HL-60/S4 treated with phorbol 12-myristate 13-acetate at 8.2 ng/mL for 4 days and 3 days (cell line): Measurements from ENCODE around the gene WAC.
"Not testable (repeated sequence)": the region's sequence is repeated elsewhere in the genome, so short reads cannot be mapped to it uniquely, and the experiment has no call there.

Source experiments
- in situ Hi-C: fragments of 300-500 bp; cut with MboI; formaldehyde crosslinking; loops from 2 replicates; pipeline ENCODE4 v1.15.0; 2022; ENCODE audit warnings: low sequenced_read_pairs

The WAC gene, protein sequence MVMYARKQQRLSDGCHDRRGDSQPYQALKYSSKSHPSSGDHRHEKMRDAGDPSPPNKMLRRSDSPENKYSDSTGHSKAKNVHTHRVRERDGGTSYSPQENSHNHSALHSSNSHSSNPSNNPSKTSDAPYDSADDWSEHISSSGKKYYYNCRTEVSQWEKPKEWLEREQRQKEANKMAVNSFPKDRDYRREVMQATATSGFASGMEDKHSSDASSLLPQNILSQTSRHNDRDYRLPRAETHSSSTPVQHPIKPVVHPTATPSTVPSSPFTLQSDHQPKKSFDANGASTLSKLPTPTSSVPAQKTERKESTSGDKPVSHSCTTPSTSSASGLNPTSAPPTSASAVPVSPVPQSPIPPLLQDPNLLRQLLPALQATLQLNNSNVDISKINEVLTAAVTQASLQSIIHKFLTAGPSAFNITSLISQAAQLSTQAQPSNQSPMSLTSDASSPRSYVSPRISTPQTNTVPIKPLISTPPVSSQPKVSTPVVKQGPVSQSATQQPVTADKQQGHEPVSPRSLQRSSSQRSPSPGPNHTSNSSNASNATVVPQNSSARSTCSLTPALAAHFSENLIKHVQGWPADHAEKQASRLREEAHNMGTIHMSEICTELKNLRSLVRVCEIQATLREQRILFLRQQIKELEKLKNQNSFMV

DNA sequence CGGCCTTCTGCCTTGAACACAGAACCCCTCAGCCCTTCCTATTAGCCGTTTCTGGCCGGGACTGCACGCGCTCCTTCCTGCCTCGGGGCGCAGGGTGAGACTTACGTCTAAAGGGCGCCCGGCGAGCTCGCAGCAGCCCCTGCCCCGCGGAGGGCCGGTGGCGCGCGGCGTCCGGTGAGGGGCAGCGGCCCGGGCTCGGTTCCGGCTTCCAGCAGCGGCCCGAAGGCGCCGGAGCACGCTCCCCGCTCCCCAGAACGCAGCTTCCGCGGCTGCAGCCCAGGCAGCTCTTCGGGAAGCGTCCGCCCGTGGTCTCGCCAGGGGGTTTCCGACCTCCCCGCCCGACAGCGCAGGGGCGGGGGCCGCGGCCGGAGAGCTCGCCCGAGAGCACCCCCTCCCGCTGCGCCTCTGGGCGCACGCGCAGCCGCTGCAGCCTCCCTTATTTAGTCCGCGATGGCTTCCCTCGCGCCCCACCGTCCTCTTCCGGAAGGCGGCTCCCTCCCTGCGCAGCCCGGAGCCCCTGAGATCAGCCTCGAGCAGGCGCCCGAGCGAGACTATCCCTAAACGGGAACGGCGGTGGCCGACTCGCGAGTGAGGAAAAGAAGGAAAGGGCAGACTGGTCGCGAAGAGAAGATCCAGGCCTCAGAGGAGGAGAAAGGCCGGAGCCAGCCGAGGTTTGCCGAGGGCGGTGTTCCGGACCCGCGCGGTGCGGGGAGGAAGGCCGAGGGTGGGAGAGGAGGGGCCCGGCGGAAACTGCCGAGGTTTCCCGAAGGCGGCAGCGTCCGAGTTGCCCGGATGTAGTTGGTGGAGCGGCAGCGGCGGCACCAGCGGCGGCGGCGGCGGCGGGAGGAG lies at the start of gene WAC:
Gene WAC (plus strand): TSS at position 782 of the 849 bp plus-strand sequence. CDS start 462 bp downstream, outside the sequence.
- in situ Hi-C loops = no loop called here

DNA sequence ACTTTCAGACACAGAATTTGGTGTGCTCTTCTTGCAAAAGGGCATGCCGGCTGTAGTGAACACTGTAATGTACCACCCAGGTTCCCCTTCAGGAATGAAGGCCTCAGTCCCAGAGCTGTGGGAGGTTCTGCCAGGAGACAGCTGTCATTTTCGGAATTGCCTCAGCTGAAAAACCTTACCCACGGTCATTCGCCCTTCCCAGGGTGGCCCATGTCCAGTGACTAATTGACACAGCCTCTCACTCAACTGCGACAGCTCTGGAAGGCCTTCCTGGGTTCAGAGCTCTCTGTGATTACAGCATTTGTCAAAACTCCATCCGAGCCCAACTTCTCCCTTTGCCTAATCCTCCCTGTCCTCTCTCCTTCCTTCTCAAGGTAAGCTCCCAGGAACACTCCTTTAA lies 43.7 kb upstream of the WAC start:
- in situ Hi-C loops = no loop called here

GRCh38 chr10:28490256-28490865 lies 42.6 kb upstream of the WAC start:
- in situ Hi-C loops = not testable (repeated sequence)

DNA sequence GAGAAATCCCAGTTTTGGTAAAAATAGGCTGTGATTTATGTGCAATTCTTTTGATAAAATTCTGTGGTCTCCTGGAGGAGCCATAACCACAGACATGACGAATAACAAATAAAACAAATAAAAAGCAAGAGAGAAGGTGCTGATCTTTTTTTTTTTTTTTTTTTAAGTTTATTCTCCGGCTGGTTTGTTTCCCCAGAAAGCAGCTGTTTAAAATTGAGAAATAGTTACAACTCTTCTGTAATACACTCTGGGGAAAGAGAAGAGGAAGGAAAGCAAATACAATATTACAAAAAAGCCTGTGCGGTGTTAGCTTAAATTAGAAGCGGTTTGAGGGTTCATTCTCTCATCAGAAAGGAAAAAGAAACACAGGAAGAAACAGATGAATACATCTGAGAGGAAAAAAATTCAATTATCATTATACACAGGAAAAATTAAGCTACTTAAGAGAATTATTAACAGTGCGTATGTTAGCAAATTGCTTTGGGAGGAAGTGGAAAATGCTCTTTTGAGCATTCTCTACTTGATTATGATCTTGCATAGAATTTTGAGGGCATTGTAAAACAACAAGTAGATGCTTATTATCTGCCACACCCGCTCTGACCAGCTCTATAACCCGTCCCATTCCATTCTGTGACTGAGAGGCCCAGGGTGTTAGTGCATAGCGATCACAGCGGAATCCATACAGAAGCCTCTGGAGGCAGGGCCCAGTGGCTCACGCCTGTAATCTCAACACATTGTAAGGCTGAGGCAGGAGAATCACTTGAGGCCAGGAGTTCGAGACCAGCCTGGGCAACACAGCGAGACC lies 40.6 kb upstream of the WAC start:
- in situ Hi-C loops = no loop called here

- in situ Hi-C loops = no loop called here
Measured at GRCh38 chr10:28494420-28494819, 38.5 kb upstream of the WAC start.

DNA sequence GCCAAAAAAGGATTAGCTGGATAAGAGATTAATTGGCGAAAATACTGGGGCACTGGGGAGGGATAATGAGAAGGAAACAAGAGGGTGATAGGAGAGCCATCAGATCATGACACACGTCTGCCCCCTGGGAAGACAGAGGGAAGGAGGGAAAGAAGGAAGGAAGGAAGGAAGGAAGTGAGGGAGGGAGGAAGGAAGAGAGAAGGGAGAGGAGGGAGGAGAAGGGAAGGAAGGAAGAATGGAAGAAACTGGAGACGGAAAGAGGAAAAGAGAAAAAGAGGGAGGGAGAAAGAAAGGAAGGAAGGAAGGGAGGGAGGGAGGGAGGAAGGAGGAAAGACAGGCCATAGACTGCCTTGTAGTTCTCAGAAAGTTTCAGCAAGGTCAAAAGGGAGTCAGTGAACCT lies 37.8 kb upstream of the WAC start:
- in situ Hi-C loops = no loop called here

DNA sequence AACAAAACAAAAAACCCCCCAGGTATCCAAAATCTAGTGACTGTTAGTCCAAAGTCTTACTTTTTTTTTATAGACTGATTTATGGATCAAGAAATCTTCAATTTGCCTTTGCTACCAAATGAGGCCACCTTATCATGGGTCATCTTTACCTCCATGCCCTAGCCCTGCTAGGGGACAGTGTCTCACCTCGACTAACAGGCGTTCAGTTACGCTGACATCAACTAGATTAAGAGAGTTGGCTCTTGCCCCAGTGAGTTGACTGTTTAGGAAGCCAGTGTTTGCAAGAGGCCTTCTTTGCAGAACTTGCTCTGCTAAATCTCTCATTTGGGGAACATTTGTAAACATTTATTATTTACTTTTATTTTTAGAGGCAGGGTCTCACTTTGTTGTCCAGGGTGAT lies 36.9 kb upstream of the WAC start:
- in situ Hi-C loops = no loop called here

DNA sequence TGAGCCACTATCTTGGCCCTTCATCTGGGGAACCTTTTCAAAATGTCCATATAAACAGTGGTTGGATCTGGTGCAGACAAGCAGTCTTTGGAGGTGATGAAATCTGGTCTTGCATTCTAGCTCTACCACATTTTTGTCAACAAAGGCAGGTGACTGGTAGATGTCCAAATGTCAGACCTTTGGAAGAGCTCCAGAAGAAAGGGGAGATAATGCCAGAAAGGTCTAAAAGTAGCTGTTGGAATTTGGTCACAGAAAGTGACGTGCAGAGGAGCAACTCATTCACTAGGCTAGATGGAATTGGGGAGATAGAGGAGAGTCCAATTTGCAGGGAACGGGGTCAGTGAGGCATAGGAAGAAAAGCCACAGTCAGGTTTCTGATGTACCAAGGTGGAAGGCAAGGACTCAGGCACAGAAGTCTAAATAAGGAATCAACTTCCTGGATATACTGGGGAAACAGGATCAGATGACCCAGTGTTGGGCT lies 36.4 kb upstream of the WAC start:
- in situ Hi-C loops = no loop called here

- in situ Hi-C loops = no loop called here
Measured at GRCh38 chr10:28497313-28498126, 35.4 kb upstream of the WAC start.

GRCh38 chr10:28500203-28500602 lies 32.7 kb upstream of the WAC start:
- in situ Hi-C loops = not testable (repeated sequence)

DNA sequence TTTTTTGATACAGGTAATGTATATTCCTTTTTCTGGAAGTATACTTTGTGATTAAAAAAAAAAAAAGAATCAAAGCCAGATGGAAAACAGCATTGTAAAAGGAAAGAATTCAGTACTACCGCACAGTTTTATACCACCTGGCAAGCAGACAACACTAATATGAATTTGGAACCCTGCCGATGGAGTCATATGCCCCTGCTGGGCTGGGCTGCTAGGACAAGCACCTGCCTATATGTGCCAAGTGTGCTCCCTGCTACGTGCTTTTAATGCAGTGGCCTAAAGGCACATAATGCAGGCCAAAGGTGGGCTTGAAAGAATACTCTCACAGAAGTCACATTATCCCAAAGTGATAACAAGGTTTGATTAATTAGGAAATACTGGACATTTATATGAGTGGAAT lies 29.8 kb upstream of the WAC start:
- in situ Hi-C loops = no loop called here

GRCh38 chr10:28505359-28505959 lies 27.5 kb upstream of the WAC start:
- in situ Hi-C loops = no loop called here

DNA sequence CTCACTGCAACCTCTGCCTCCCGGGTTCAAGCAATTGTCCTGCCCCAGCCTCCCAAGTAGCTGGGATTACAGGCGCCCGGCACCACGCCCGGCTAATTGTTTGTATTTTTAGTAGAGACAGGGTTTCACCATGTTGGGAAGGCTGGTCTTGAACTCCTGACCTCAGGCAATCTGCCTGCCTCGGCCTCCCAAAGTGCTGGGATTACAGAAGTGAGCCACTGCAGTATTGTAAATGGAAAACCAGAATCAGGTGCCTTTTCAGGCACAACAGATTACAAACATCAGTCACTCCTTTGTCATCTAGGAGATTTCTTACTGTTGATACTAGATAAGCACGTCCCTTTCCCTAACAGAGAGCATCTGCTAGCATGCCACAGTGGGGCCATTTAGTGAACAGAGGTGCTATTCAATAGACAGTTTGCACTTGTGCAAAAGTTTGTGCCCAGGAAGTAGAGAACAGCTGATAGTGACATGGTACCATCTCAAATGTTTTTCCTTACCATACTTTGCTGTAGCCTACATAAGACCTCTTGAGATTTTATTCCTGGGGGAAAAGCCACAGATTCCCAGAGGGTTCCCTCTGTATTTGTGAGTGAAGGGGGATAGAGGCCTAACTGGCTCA lies 24.5 kb upstream of the WAC start:
- in situ Hi-C loops = no loop called here

DNA sequence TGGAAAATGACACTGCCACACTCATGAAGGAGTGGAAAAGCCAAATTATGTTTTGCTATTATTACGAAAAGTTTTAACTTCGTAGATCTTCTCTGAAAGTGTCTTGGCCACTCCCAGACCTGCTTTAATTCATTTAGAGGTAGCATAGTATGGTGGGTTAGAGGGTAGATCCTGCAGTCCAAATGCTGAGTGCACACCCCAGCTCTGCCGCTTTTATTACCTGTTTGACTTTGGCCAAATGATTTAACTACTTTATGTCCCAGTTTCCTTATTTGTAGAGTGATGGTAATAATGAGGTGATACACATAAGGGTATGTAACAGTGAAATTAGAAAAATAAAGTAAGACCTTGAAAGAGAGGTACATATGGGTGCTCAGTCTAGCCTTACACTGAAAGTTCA lies 23.6 kb upstream of the WAC start:
- in situ Hi-C loops = no loop called here

DNA sequence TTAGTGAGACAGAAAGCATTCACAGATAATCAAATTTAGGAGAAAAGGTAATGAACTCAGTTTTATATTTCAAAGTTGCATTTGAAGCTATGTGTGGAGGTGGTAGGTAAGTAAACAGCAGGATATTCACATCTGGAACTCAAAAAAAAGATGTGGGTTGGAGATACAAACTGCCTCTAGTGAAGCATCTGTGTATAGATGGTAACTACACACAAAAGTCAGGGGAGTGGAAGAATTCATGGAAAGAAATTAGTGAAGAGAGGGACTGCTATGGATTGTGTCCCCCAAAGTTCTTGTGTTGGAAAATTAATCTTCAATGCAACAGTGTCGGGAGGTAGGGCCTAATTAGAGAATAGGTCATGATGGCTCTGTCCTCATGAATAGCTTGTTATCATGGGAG lies 18.3 kb upstream of the WAC start:
- in situ Hi-C loops = no loop called here

DNA sequence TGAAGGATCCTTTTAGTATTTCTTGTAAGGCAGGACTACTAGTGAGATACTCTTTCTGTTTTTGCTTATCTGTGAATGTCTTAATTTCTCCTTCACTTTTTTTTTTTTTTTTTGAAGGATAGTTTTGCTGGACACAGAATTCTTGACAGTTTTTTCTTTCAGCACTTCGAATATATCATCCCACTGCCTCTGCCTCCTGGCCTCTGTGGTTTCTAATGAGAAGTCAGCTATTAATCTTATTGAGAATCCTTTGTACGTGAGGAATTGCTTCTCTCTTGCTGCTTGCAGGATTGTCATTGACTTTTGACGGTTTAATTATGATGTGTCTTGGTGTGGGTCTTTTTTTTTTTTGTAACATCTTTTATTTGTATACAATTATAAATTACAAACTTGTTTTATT lies 12.6 kb upstream of the WAC start:
- in situ Hi-C loops = no loop called here

- in situ Hi-C loops = not testable (repeated sequence)
Measured at GRCh38 chr10:28520828-28521227, 12.1 kb upstream of the WAC start.

DNA sequence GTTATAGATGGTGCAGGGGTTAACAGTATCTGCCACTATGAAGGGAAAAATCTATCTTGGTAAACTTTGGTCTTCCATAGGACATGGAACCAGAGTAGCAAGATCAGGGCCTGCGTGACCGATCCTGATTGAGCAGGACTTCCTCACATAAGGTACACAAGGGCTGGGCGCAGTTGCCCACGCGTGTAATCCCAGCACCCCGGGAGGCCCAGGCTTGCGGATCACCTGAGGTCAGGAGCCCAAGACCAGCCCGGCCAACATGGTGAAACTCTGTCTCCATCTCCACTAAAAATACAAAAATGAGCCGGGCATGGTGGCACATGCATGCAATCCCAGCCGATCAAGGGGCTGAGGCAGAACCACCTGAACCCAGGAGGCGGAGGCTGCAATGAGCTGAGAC lies 11.0 kb upstream of the WAC start:
- in situ Hi-C loops = not testable (repeated sequence)
